Measurements from ENCODE around the gene CEBPZ.

The CEBPZ gene

DNA sequence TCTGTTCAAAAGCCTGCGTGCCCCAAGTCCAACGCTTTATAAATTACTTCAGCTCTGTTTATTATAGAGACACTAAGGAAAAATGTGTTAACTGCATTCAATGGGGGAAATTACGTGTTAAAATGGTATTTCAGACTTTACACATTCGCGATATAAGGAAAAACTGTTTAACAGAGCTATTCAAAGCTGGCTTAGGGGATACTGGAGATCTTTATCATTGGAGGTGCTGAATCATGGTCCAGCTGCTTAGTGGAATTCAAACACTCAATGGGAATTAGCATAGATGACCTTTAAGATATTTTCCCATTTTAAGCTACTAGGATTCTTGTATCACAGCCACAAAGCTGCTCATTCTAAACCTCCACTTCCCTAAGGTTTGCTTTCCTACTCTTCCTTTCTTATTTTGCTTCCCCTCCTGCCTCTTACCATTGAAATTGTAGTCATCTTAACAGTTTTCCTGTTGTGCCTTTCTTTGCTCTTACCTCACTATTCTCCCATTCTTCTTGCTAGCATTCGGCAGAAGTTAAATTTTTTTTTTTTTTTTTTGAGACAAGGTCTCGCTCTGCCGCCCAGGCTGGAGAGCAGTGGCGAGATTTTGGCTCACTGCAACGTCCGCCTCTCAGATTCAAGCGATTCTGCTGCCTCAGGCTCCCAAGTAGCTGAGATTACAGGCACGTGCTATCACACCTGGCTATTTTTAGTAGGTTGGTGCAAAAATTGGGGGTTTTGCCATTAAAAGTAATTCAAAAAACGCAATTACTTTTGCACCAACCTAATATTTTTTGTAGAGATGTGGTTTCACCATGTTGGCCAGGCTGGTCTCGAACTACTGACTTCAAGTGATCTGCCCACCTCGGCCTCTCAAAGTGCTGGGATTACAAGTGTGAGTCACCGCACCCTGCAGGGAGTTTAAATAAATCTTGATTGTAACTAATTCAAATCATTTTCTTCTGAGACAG lies 49.4 kb downstream of the CEBPZ start:
- no peak for DNase-seq (ENCODE audit: low read depth in 3 of 3)

GRCh38 chr2:37180640-37181039 lies 50.8 kb downstream of the CEBPZ start:
- DNase-seq (ENCODE audit: low read depth in 3 of 3) = no peak

DNA sequence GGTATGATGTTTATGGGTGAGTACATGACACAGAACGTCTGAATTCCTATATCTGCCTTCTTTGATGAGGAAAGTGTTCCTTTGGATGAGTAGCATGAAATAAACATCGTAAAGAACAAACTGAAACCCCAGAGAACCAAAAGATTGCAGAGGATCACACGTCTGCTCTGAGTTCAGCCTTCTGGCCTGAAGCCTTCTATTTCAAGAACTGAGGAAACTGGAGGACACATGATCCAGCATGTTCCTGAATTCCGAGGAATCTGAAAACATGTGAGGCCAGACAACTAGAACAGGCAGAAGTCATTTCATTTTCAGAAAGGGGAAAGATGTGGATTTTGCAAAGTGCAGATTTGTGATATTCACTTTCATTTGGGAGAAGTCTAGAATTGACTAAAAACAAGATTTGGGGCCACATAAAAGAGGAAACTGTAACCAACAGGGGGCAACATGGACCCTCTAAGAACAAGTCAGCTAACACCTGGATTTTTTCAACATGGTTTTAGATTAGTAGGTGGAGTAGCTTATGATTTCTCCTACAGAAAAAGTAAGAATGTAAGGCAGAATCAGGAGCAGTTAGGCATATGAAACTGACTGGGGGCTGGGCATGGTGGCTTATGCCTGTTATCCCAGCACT lies 51.3 kb downstream of the CEBPZ start:
- no peak for DNase-seq (ENCODE audit: low read depth in 3 of 3)

DNA sequence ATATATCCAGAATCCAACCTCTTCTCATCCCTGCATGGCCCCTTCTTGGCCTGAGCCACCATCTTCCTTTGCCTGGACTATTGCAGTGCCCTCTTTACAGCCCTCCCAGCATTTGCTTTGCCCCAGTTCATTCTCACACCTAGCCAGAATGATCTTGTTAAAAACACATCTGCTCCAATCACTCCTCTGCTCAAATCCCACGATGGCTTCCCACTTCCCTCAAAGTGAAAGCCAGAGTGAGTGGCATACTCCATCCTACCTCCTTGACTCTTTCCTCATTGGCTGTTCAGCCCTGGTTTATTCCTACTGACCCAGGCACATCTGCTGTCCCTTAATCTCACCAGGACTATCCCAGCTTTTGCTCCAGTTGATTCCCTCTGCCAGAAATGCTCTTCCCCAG lies 57.7 kb downstream of the CEBPZ start:
- no peak for DNase-seq (ENCODE audit: low read depth in 3 of 3)

- no peak for DNase-seq (ENCODE audit: low read depth in 3 of 3)
These were observed 59.8 kb downstream of the CEBPZ start for GRCh38 chr2:37171624-37171950.

- no peak for DNase-seq (ENCODE audit: low read depth in 3 of 3)
These were observed 63.0 kb downstream of the CEBPZ start for GRCh38 chr2:37168217-37168981.

DNA sequence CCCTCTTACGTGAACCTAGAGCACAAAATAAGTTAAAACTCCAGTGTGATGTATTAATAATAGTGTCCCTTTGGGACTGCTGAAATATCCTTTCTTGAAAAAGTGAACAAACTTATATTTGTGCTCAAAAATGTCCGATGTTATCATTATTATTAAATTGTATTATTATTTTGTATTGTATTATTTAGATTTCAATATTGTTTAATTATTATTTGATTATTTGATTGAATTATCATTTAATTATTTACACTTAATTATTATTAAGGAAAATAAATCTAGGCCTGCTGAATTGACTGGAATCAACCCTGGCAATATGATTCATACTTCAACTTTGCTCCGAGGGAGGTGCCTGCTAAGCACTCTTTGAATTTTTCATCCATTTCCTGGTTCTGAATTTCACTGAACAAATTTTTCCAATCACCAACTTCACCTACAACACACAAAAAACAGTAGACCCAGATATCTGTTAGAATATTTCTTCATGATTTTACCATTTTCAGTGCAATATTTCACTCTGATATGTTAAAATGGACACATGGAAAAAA lies 63.7 kb downstream of the CEBPZ start:
- DNase-seq (ENCODE audit: low read depth in 3 of 3) = no peak

DNA sequence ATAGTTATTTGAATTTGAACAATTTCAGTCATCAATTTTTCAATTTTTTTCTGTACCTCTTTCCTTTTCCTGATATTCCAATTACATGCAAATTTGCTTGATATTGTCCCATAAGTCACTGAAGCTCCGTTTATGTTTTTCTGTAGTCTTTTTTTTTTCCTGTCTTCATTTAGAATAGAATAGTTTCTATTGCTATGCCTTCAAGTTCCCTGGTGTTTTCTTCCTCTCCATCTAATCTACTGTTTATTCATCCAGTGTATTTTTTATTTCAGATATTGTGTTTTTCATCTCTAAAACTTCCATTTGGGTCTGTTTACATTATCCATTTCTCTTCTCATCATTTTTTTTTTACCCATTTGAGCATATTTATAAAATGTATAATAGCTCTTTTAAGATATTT lies 66.6 kb downstream of the CEBPZ start:
- DNase-seq (ENCODE audit: low read depth in 3 of 3) = no peak

- DNase-seq (ENCODE audit: low read depth in 3 of 3) = peak; percentile 54 to 73 (median 65)
These were observed 74.3 kb downstream of the CEBPZ start, which contains the start of gene EIF2AK2 for GRCh38 chr2:37156857-37157714. Gene EIF2AK2 (minus strand): TSS chr2:37156980. CDS start chr2:37147806, 9,174 bp downstream.

DNA sequence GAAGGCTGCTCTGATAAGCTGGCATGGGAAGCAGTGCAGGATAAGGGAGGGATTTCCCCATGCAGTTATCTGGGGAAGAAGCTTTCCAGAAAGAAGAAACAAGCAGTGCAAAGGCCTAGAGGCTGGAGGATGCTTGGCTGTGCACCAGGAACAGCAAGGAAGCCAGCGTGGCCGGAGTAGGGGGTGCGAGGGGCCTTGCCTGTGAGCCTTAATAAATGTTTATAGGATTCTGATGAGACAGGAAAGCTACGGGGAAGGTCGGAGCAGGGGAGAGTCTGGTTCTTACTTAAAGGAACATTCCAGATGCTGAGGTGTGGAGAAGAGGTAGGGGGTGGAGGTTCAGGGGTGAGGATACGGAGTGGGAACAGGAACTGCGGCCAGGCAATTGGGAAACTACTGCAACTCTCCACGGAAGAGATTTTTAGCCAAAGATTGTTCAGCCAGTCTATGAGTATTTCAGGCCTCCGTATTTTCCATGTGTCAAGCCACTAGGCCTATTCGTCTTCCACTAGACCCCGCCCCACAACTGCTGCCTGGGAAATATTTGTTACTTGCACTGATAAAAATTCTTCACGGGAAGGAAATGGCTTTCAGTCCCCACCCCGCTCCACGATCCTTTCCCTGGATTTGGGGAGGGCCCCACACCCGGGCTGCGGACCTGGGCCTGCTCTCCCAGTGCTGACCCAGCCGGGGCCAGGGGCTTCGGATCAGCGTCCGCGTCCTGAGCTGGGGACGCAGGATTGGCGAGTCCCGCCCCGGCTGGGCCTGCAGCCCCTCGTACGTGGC lies 75.1 kb downstream of the CEBPZ start:
- DNase-seq (ENCODE audit: low read depth in 3 of 3) = peak in 1 of 3 donors; percentile 31

- DNase-seq (ENCODE audit: low read depth in 3 of 3) = no peak
These were observed 76.6 kb downstream of the CEBPZ start for GRCh38 chr2:37154785-37155184.

- DNase-seq (ENCODE audit: low read depth in 3 of 3) = no peak
These were observed 78.2 kb downstream of the CEBPZ start for GRCh38 chr2:37153224-37153623.
